CMK (cell line): ENCODE results near the gene HOOK2.
"Not testable (repeated sequence)": the region's sequence is repeated elsewhere in the genome, so short reads cannot be mapped to it uniquely, and the experiment has no call there.

Experiments
- DNase-seq: peaks from one replicate; pipeline ENCODE4 v3.0.0-alpha.2; 2010; ENCODE audit warnings: low read depth

HOOK2 gene

GRCh38 chr19:12774588-12775555, at the start of gene HOOK2:
HOOK2 (minus strand) TSS chr19:12775552; CDS start chr19:12775449, 103 bp downstream.
- no peak for DNase-seq

GRCh38 chr19:12821761-12822160, 46.4 kb upstream of the HOOK2 start:
- no peak for DNase-seq

- not testable (repeated sequence) for DNase-seq
These were observed 42.5 kb upstream of the HOOK2 start for GRCh38 chr19:12817810-12818209.

- DNase-seq = not testable (repeated sequence)
These were observed 41.8 kb upstream of the HOOK2 start for GRCh38 chr19:12817188-12817587.

GRCh38 chr19:12815088-12815487, 39.7 kb upstream of the HOOK2 start:
- no peak for DNase-seq

GRCh38 chr19:12806242-12807081, 31.1 kb upstream of the HOOK2 start, which contains the start of gene RNASEH2A:
RNASEH2A (plus strand) TSS chr19:12806584; CDS start chr19:12806674, 90 bp downstream.
- DNase-seq = no peak

- no peak for DNase-seq
These were observed 28.7 kb upstream of the HOOK2 start for GRCh38 chr19:12804051-12804450.

GRCh38 chr19:12802267-12803106, 27.1 kb upstream of the HOOK2 start:
- DNase-seq = no peak

- DNase-seq = no peak
These were observed 26.3 kb upstream of the HOOK2 start, which contains the start of the genes PRDX2 and THSD8 for GRCh38 chr19:12801466-12802266. PRDX2 (minus strand) TSS chr19:12801800; CDS start chr19:12801261, 539 bp downstream. THSD8 (plus strand) TSS chr19:12802069; CDS start chr19:12802072, 3 bp downstream.

- no peak for DNase-seq
These were observed 25.6 kb upstream of the HOOK2 start for GRCh38 chr19:12800923-12801465.

- no peak for DNase-seq
These were observed 25.1 kb upstream of the HOOK2 start for GRCh38 chr19:12800466-12800770.

- DNase-seq = no peak
These were observed 24.6 kb upstream of the HOOK2 start for GRCh38 chr19:12799742-12800465.

- not testable (repeated sequence) for DNase-seq
These were observed 22.3 kb upstream of the HOOK2 start for GRCh38 chr19:12797607-12798006.

- no peak for DNase-seq
These were observed 21.8 kb upstream of the HOOK2 start for GRCh38 chr19:12797141-12797587.

- no peak for DNase-seq
These were observed 21.1 kb upstream of the HOOK2 start for GRCh38 chr19:12796146-12797071.

GRCh38 chr19:12794971-12795381, 19.6 kb upstream of the HOOK2 start:
- DNase-seq = no peak

- no peak for DNase-seq
These were observed 19.0 kb upstream of the HOOK2 start for GRCh38 chr19:12794196-12794941.
